WTC11 (cell line): ENCODE measurements around the gene NAA40. TPM values are rescaled to one million over a fixed set of nuclear protein-coding genes. Genes with fewer than 3 reads are reported as not detected.
A peak's percentile ranks its signal among the peaks of the same experiment; 100 is the strongest.

Experiments
- ATAC-seq: fragments of 200-7000 bp; cut with Tn5 transposase; 2 replicates; pipeline ENCODE4 v1.10.0; 2021; ENCODE audit warnings: mild to moderate bottlenecking, moderate library complexity
- CTCF ChIA-PET: fragments of 300-600 bp; sonication (Branson Sonifier 250); formaldehyde crosslinking; loops from one replicate; lab custom pipeline; 2021; ENCODE audit warnings: antibody characterized with exemption; lab: Charles Lee
- POLR2A ChIA-PET: fragments of 350-600 bp; sonication (Branson Sonifier 250); formaldehyde crosslinking; loops from one replicate; lab custom pipeline; 2021; ENCODE audit warnings: antibody characterized with exemption; lab: Charles Lee
- DNase-seq: peaks from one replicate; pipeline ENCODE4 v3.0.0; 2021; ENCODE audit warnings: low spot score
- H3K27ac Mint-ChIP-seq: 2 replicates; pipeline ENCODE4 v1.8.0; 2021; ENCODE audit warnings: mixed read lengths
- H3K27me3 Mint-ChIP-seq: 2 replicates; pipeline ENCODE4 v1.8.0; 2021; ENCODE audit warnings: low read depth, mild to moderate bottlenecking, moderate library complexity, mixed read lengths
- H3K36me3 Mint-ChIP-seq: 2 replicates; pipeline ENCODE4 v1.8.0; 2021; ENCODE audit warnings: mixed read lengths
- H3K4me1 Mint-ChIP-seq: 2 replicates; pipeline ENCODE4 v1.8.0; 2022; ENCODE audit warnings: mixed read lengths
- H3K4me3 Mint-ChIP-seq: 2 replicates; pipeline ENCODE4 v1.8.0; 2021; ENCODE audit warnings: mild to moderate bottlenecking, moderate library complexity, mixed read lengths
- H3K9me3 Mint-ChIP-seq: 2 replicates; pipeline ENCODE4 v1.8.0; 2021; ENCODE audit warnings: mixed read lengths
- CREB1 ChIP-seq: sonication (generic); formaldehyde crosslinking; IDR thresholded peaks from 2 replicates; pipeline ENCODE4 v1.8.0; 2023; ENCODE audit warnings: mild to moderate bottlenecking, missing genetic modification reagents
- ESRRA ChIP-seq: sonication (generic); formaldehyde crosslinking; IDR thresholded peaks from 2 replicates; pipeline ENCODE4 v1.8.1; 2022; ENCODE audit warnings: mild to moderate bottlenecking, missing genetic modification reagents, borderline replicate concordance
- FOXK1 ChIP-seq: sonication (generic); formaldehyde crosslinking; IDR thresholded peaks from 2 replicates; pipeline ENCODE4 v1.8.0; 2022; ENCODE audit warnings: mild to moderate bottlenecking, moderate library complexity, missing genetic modification reagents
- GRHL2 ChIP-seq: fragments of 250-450 bp; sonication (Bioruptor Pico); IDR thresholded peaks from 2 replicates; pipeline ENCODE4 v1.8.0; 2022; ENCODE audit warnings: mild to moderate bottlenecking, moderate library complexity; ENCODE audit not compliant: insufficient replicate concordance, severe bottlenecking
- GTF2I ChIP-seq: fragments of 250-450 bp; sonication (Bioruptor Pico); conservative IDR thresholded peaks from 2 replicates; pipeline ENCODE4 v1.4.0; 2021; ENCODE audit warnings: mild to moderate bottlenecking
- NR3C1 ChIP-seq: sonication (generic); formaldehyde crosslinking; conservative IDR thresholded peaks from 2 replicates; pipeline ENCODE4 v1.8.1; 2023; ENCODE audit warnings: low read depth, mild to moderate bottlenecking, missing genetic modification reagents
- SMAD3 ChIP-seq: sonication (generic); formaldehyde crosslinking; IDR thresholded peaks from 2 replicates; pipeline ENCODE4 v1.8.0; 2022; ENCODE audit warnings: missing genetic modification reagents, mild to moderate bottlenecking, borderline replicate concordance
- SP1 ChIP-seq: sonication (generic); formaldehyde crosslinking; conservative IDR thresholded peaks from 2 replicates; pipeline ENCODE4 v1.8.1; 2022; ENCODE audit warnings: missing genetic modification reagents
- ZNF121 ChIP-seq: sonication (generic); formaldehyde crosslinking; IDR thresholded peaks from 2 replicates; pipeline ENCODE4 v1.8.0; 2023; ENCODE audit warnings: missing genetic modification reagents
- ZNF396 ChIP-seq: fragments of 250-450 bp; sonication (Bioruptor Pico); IDR thresholded peaks from 2 replicates; pipeline ENCODE4 v1.8.0; 2021; ENCODE audit warnings: mild to moderate bottlenecking, moderate library complexity, borderline replicate concordance
- ZNF423 ChIP-seq: fragments of 250-450 bp; sonication (Bioruptor Pico); IDR thresholded peaks from 2 replicates; pipeline ENCODE4 v2.1.2; 2022; ENCODE audit warnings: mild to moderate bottlenecking, moderate library complexity
- ZNF671 ChIP-seq: fragments of 250-450 bp; sonication (Bioruptor Pico); IDR thresholded peaks from 2 replicates; pipeline ENCODE4 v1.8.0; 2021; ENCODE audit warnings: mild to moderate bottlenecking
- total RNA-seq: library from RNA; stranded (reverse); gene quantifications from 3 replicates; pipeline ENCODE4 v1.2.3, GENCODE V29; 2021
- TF ChIP-seq, protein P1 (sequence below): sonication (generic); formaldehyde crosslinking; IDR thresholded peaks from 2 replicates; pipeline ENCODE4 v1.8.1; 2023; ENCODE audit warnings: mild to moderate bottlenecking, missing genetic modification reagents, moderate library complexity
- TF ChIP-seq, protein P2 (sequence below): sonication (generic); formaldehyde crosslinking; conservative IDR thresholded peaks from 2 replicates; pipeline ENCODE4 v1.8.1; 2022; ENCODE audit warnings: mild to moderate bottlenecking, missing genetic modification reagents
- TF ChIP-seq, protein P3 (sequence below): fragments of 250-450 bp; sonication (Bioruptor Pico); IDR thresholded peaks from 2 replicates; pipeline ENCODE4 v1.9.0; 2021; ENCODE audit warnings: mild to moderate bottlenecking, borderline replicate concordance
- TF ChIP-seq, protein P4 (sequence below): fragments of 250-450 bp; sonication (Bioruptor Pico); IDR thresholded peaks from 2 replicates; pipeline ENCODE4 v1.9.0; 2021; ENCODE audit warnings: mild to moderate bottlenecking
- TF ChIP-seq, protein P5 (sequence below): fragments of 250-450 bp; sonication (Bioruptor Pico); IDR thresholded peaks from 2 replicates; pipeline ENCODE4 v1.9.0; 2021; ENCODE audit warnings: mild to moderate bottlenecking
- TF ChIP-seq, protein P6 (sequence below): fragments of 250-450 bp; sonication (Bioruptor Pico); IDR thresholded peaks from 2 replicates; pipeline ENCODE4 v1.9.0; 2021; ENCODE audit warnings: moderate library complexity, mild to moderate bottlenecking, inconsistent platforms, borderline replicate concordance

The NAA40 gene
- total RNA-seq, 1 experiment from 2014 or later: 31.8 TPM

DNA sequence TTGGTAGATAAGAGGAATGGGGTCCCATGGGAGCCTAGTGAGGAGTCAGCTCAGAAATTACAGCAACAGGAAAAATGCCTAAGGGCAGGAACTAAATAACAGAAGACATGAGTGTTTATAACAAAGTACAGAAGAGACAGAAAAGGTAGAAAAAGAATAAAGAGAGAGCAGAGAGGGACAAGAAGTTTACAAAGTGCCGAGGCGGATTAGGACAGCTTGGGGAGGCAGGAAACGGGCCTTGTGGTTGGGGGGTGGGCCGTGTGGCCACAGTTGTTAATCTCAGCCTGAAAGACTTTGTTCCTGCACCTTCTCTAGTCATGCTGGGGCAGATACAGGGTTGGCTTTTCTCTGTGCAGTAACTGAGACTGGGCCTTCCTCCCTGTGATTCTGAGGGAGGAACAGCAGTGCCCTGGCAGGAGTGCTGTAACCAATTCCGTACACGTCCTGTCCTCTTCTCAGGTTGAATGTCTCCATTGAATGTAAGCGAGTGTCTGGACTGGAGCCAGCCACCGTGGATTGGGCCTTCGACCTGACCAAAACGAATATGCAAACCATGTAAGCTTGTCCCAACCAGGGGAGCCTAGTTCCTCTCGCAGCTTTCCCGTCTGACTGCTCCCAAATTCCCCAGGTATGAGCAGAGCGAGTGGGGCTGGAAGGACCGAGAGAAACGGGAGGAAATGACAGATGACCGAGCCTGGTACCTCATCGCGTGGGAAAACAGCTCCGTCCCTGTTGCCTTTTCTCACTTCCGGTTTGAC is 13.2 kb downstream of the NAA40 start:
- H3K36me3 Mint-ChIP-seq: peaks cover 59% of the 10 kb centered on the region
- no peaks in the 10 kb centered on the region for H3K27me3 Mint-ChIP-seq
- DNase-seq: no peak
- ChIA-PET CTCF (interaction anchor here (0.6 to 1.0 kb wide), 5 partner anchors 13 to 123 kb away, joined by 3 to 4 read pairs (median 3); partner anchors contain the start of genes NAA40 and RCOR2), POLR2A (no interaction called here)
- TF ChIP-seq ESRRA (no peak), CREB1 (no peak), SMAD3 (no peak), ZNF671 (CRISPR knock-in tag) (no peak), ZNF423 (CRISPR knock-in tag) (no peak), GTF2I (CRISPR knock-in tag) (no peak), FOXK1 (no peak), SP1 (no peak), NR3C1 (no peak), GRHL2 (CRISPR knock-in tag) (no peak), ZNF396 (CRISPR knock-in tag) (no peak), ZNF121 (CRISPR knock-in tag) (no peak)
- TF ChIP-seq, protein P1, sequence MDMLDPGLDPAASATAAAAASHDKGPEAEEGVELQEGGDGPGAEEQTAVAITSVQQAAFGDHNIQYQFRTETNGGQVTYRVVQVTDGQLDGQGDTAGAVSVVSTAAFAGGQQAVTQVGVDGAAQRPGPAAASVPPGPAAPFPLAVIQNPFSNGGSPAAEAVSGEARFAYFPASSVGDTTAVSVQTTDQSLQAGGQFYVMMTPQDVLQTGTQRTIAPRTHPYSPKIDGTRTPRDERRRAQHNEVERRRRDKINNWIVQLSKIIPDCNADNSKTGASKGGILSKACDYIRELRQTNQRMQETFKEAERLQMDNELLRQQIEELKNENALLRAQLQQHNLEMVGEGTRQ (CRISPR knock-in tag): no peak
- TF ChIP-seq, protein P2, sequence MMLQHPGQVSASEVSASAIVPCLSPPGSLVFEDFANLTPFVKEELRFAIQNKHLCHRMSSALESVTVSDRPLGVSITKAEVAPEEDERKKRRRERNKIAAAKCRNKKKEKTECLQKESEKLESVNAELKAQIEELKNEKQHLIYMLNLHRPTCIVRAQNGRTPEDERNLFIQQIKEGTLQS (CRISPR knock-in tag): no peak
- TF ChIP-seq, protein P3, sequence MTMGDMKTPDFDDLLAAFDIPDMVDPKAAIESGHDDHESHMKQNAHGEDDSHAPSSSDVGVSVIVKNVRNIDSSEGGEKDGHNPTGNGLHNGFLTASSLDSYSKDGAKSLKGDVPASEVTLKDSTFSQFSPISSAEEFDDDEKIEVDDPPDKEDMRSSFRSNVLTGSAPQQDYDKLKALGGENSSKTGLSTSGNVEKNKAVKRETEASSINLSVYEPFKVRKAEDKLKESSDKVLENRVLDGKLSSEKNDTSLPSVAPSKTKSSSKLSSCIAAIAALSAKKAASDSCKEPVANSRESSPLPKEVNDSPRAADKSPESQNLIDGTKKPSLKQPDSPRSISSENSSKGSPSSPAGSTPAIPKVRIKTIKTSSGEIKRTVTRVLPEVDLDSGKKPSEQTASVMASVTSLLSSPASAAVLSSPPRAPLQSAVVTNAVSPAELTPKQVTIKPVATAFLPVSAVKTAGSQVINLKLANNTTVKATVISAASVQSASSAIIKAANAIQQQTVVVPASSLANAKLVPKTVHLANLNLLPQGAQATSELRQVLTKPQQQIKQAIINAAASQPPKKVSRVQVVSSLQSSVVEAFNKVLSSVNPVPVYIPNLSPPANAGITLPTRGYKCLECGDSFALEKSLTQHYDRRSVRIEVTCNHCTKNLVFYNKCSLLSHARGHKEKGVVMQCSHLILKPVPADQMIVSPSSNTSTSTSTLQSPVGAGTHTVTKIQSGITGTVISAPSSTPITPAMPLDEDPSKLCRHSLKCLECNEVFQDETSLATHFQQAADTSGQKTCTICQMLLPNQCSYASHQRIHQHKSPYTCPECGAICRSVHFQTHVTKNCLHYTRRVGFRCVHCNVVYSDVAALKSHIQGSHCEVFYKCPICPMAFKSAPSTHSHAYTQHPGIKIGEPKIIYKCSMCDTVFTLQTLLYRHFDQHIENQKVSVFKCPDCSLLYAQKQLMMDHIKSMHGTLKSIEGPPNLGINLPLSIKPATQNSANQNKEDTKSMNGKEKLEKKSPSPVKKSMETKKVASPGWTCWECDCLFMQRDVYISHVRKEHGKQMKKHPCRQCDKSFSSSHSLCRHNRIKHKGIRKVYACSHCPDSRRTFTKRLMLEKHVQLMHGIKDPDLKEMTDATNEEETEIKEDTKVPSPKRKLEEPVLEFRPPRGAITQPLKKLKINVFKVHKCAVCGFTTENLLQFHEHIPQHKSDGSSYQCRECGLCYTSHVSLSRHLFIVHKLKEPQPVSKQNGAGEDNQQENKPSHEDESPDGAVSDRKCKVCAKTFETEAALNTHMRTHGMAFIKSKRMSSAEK (CRISPR knock-in tag): no peak
- TF ChIP-seq, protein P4, sequence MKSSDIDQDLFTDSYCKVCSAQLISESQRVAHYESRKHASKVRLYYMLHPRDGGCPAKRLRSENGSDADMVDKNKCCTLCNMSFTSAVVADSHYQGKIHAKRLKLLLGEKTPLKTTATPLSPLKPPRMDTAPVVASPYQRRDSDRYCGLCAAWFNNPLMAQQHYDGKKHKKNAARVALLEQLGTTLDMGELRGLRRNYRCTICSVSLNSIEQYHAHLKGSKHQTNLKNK (CRISPR knock-in tag): no peak
- TF ChIP-seq, protein P5, sequence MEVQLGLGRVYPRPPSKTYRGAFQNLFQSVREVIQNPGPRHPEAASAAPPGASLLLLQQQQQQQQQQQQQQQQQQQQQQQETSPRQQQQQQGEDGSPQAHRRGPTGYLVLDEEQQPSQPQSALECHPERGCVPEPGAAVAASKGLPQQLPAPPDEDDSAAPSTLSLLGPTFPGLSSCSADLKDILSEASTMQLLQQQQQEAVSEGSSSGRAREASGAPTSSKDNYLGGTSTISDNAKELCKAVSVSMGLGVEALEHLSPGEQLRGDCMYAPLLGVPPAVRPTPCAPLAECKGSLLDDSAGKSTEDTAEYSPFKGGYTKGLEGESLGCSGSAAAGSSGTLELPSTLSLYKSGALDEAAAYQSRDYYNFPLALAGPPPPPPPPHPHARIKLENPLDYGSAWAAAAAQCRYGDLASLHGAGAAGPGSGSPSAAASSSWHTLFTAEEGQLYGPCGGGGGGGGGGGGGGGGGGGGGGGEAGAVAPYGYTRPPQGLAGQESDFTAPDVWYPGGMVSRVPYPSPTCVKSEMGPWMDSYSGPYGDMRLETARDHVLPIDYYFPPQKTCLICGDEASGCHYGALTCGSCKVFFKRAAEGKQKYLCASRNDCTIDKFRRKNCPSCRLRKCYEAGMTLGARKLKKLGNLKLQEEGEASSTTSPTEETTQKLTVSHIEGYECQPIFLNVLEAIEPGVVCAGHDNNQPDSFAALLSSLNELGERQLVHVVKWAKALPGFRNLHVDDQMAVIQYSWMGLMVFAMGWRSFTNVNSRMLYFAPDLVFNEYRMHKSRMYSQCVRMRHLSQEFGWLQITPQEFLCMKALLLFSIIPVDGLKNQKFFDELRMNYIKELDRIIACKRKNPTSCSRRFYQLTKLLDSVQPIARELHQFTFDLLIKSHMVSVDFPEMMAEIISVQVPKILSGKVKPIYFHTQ (CRISPR knock-in tag): no peak
- TF ChIP-seq, protein P6, sequence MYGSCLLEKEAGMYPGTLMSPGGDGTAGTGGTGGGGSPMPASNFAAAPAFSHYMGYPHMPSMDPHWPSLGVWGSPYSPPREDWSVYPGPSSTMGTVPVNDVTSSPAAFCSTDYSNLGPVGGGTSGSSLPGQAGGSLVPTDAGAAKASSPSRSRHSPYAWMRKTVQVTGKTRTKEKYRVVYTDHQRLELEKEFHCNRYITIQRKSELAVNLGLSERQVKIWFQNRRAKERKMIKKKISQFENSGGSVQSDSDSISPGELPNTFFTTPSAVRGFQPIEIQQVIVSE: no peak
- H3K4me1 Mint-ChIP-seq: peaks cover 14% of the 10 kb centered on the region
- peak overlapping the region; percentile 81 for H3K27ac Mint-ChIP-seq
- H3K4me3 Mint-ChIP-seq: no peak overlapping the region
- no peaks in the 10 kb centered on the region for H3K9me3 Mint-ChIP-seq
- peak; percentile 76 for ATAC-seq
